ENCODE results near the gene FRMD8. TPM values are rescaled to one million over a fixed set of nuclear protein-coding genes. Genes with fewer than 3 reads are reported as not detected.

The FRMD8 gene
- total RNA-seq, 1 experiment from 2014 or later: 51.1 TPM

DNA sequence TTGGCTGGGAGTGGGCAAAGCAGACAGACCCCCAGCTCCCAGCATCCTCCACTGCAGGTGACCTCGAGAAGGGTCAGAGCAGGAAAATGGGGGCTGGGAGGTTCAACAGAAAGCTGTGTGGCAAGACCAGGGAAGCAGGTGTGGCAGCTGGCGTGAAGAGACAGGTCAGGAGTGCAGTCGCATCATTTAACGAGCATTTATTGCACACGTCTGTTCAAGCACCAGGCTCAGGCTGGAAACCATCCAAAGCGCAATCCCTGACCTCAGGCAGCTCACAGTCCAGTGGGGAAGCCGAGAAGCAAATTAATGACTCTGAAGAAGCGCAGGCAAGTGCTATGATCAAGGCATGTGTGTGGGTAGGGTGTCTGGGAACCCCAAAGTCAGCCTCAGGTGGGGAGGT lies 11.4 kb upstream of the FRMD8 start:
- intact Hi-C loops (cut with micrococcal nuclease; ENCODE audit: unreplicated experiment): no loop called here
- BruUV-seq (replicated peaks): no TSS peak
- H3K4me1 ChIP-seq (ENCODE audit: insufficient read depth, low read length, poor library complexity, severe bottlenecking): no peaks in the 10 kb centered on the region
- TF ChIP-seq, protein P1, sequence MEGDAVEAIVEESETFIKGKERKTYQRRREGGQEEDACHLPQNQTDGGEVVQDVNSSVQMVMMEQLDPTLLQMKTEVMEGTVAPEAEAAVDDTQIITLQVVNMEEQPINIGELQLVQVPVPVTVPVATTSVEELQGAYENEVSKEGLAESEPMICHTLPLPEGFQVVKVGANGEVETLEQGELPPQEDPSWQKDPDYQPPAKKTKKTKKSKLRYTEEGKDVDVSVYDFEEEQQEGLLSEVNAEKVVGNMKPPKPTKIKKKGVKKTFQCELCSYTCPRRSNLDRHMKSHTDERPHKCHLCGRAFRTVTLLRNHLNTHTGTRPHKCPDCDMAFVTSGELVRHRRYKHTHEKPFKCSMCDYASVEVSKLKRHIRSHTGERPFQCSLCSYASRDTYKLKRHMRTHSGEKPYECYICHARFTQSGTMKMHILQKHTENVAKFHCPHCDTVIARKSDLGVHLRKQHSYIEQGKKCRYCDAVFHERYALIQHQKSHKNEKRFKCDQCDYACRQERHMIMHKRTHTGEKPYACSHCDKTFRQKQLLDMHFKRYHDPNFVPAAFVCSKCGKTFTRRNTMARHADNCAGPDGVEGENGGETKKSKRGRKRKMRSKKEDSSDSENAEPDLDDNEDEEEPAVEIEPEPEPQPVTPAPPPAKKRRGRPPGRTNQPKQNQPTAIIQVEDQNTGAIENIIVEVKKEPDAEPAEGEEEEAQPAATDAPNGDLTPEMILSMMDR (conservative IDR thresholded peaks at IDR 0.05; ENCODE audit: low read depth, low read length): no peak
- TF ChIP-seq EZH2 (IDR thresholded peaks at IDR 0.05; ENCODE audit: borderline replicate concordance, low read depth, low read length, poor library complexity, severe bottlenecking): no peak
- H3K9me3 ChIP-seq (ENCODE audit: low read depth, low read length, poor library complexity, severe bottlenecking): no peaks in the 10 kb centered on the region
- ChIA-PET CTCF (no interaction called here), POLR2A (ENCODE audit: low non-redundant PET) (no interaction called here)
- DNase-seq (ENCODE audit: low spot score): no peak
- no peaks in the 10 kb centered on the region for H3K27me3 ChIP-seq (replicated peaks; ENCODE audit: insufficient read depth, low read depth, low read length, poor library complexity)
- H3K27ac ChIP-seq (ENCODE audit: low read depth, low read length, poor library complexity, severe bottlenecking): no peak overlapping the region
- no peaks in the 10 kb centered on the region for H3K36me3 ChIP-seq (ENCODE audit: insufficient read depth, low read length, poor library complexity, severe bottlenecking)
- no peak overlapping the region for H3K4me3 ChIP-seq (ENCODE audit: low read depth, low read length, poor library complexity, severe bottlenecking)

DNA sequence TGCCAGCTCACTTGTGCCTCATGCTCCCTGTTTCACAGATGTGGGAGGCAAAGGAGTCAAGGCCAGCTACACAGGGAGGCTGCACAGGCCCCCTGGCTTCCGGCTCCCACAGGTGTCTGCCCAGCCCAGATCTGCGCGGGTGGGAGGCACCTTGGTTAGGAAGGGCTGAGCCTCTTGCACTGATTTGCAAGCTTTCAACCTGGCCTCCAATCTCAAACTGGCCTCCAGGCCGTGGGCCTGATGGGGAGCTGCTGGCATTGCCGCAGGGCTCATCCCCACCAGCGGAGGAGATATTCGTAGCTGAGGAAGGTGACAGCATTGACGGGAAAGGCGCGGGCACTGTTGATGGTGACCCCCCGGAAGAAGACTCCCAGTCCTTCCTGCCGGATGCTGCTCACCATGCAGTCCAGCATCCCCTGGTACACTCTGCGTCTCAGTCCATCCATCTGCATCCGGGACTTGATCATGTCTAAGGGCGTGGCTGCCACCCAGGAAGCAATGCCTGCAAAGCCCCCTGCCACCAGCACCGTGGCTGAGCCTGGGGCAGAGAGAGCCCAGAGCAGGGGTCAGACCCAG lies 10.2 kb upstream of the FRMD8 start:
- no peak overlapping the region for H3K27ac ChIP-seq (ENCODE audit: low read depth, low read length, poor library complexity, severe bottlenecking)
- POLR2A ChIA-PET (ENCODE audit: low non-redundant PET): interaction anchor here (0.7 kb wide), 1 partner anchor 130 kb away, joined by 7 read pairs; no protein-coding TSS in a partner anchor
- no peak overlapping the region for H3K4me3 ChIP-seq (ENCODE audit: low read depth, low read length, poor library complexity, severe bottlenecking)
- H3K36me3 ChIP-seq (ENCODE audit: insufficient read depth, low read length, poor library complexity, severe bottlenecking): no peaks in the 10 kb centered on the region
- TF ChIP-seq, protein P1 (conservative IDR thresholded peaks at IDR 0.05; ENCODE audit: low read depth, low read length): no peak
- TF ChIP-seq EZH2 (IDR thresholded peaks at IDR 0.05; ENCODE audit: borderline replicate concordance, low read depth, low read length, poor library complexity, severe bottlenecking): no peak
- CTCF ChIA-PET: interaction anchor here (0.6 to 0.7 kb wide), 2 partner anchors 10 to 388 kb away, joined by 4 to 10 read pairs; partner anchors contain the start of gene FRMD8
- no peaks in the 10 kb centered on the region for H3K27me3 ChIP-seq (replicated peaks; ENCODE audit: insufficient read depth, low read depth, low read length, poor library complexity)
- intact Hi-C loops (cut with micrococcal nuclease; ENCODE audit: unreplicated experiment): no loop called here
- H3K4me1 ChIP-seq (ENCODE audit: insufficient read depth, low read length, poor library complexity, severe bottlenecking): no peaks in the 10 kb centered on the region
- no TSS peak for BruUV-seq (replicated peaks)
- DNase-seq (ENCODE audit: low spot score): no peak
- H3K9me3 ChIP-seq (ENCODE audit: low read depth, low read length, poor library complexity, severe bottlenecking): no peaks in the 10 kb centered on the region

DNA sequence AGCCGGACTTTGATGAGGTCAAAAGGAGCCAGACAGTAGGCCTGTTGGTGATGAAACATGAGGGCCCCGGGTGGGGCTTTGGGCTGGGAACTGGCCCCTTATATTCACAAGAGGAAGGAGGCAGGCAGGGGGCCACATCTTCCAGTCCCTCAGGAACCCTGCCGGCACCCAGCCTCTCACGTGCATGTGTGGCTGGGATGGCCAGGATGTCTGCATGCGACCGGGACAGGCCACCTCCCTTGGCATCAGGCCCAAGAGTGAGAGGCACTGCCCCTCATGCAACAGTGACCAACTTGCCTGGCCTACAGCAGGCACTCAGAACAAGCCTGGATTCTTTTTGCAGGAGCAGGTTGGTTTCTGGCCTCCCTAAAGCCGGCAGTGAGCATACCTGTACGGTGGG lies 9.4 kb upstream of the FRMD8 start:
- Histone ChIP-seq H3K9me3 (ENCODE audit: low read depth, low read length, poor library complexity, severe bottlenecking) (no peaks in the 10 kb centered on the region), H3K27me3 (replicated peaks; ENCODE audit: insufficient read depth, low read depth, low read length, poor library complexity) (no peaks in the 10 kb centered on the region), H3K4me3 (ENCODE audit: low read depth, low read length, poor library complexity, severe bottlenecking) (no peak overlapping the region), H3K36me3 (ENCODE audit: insufficient read depth, low read length, poor library complexity, severe bottlenecking) (no peaks in the 10 kb centered on the region), H3K4me1 (ENCODE audit: insufficient read depth, low read length, poor library complexity, severe bottlenecking) (peaks cover 6% of the 10 kb centered on the region), H3K27ac (ENCODE audit: low read depth, low read length, poor library complexity, severe bottlenecking) (no peak overlapping the region)
- CTCF ChIA-PET: no interaction called here
- no TSS peak for BruUV-seq (replicated peaks)
- TF ChIP-seq EZH2 (IDR thresholded peaks at IDR 0.05; ENCODE audit: borderline replicate concordance, low read depth, low read length, poor library complexity, severe bottlenecking): no peak
- TF ChIP-seq, protein P1 (conservative IDR thresholded peaks at IDR 0.05; ENCODE audit: low read depth, low read length): no peak
- POLR2A ChIA-PET (ENCODE audit: low non-redundant PET): no interaction called here
- intact Hi-C loops (cut with micrococcal nuclease; ENCODE audit: unreplicated experiment): no loop called here
- no peak for DNase-seq (ENCODE audit: low spot score)

All from A673 (cell line).